HL-60 (cell line): ENCODE measurements around the gene TMPRSS4.

Source experiments
- DNase-seq, 2 experiments: peaks; one replicate each; pipeline ENCODE4 v3.0.0-alpha.2; 2010 to 2020; ENCODE audit warnings: low read depth in 1 of 2, low spot score in 1 of 2
- H3K27ac ChIP-seq: fragments of 250-450 bp; sonication (Bioruptor Pico); replicated peaks from 2 replicates; pipeline ENCODE4 v1.5.1; 2020; ENCODE audit warnings: mild to moderate bottlenecking, moderate library complexity
- H3K27me3 ChIP-seq: fragments of 250-450 bp; sonication (Bioruptor Pico); 2 replicates; pipeline ENCODE4 v1.5.1; 2021; ENCODE audit warnings: mild to moderate bottlenecking, moderate library complexity; ENCODE audit not compliant: insufficient read depth, poor library complexity, severe bottlenecking
- H3K4me3 ChIP-seq: replicated peaks from 2 replicates; pipeline ENCODE4 v1.5.1; 2011; ENCODE audit warnings: mild to moderate bottlenecking, control low read depth, low read length; ENCODE audit not compliant: insufficient read depth
- GABPA ChIP-seq: IDR thresholded peaks from 2 replicates; pipeline ENCODE4 v1.6.1; 2012; ENCODE audit warnings: low read depth
- POLR2AphosphoS5 ChIP-seq: IDR thresholded peaks from 2 replicates; pipeline ENCODE4 v1.6.1; 2012; ENCODE audit warnings: low read depth
- SPI1 ChIP-seq: IDR thresholded peaks from 2 replicates; pipeline ENCODE4 v1.6.1; 2012; ENCODE audit warnings: low read depth, mild to moderate bottlenecking, borderline replicate concordance
- TF ChIP-seq, protein P1 (sequence below): IDR thresholded peaks from one replicate; pipeline ENCODE4 v1.5.1; 2011; ENCODE audit warnings: low read length, control low read depth, inconsistent platforms; ENCODE audit not compliant: insufficient read depth
- TF ChIP-seq, protein P2 (sequence below): IDR thresholded peaks from 2 replicates; pipeline ENCODE4 v1.6.1; 2012; ENCODE audit warnings: low read depth; ENCODE audit not compliant: insufficient replicate concordance

Gene TMPRSS4

DNA sequence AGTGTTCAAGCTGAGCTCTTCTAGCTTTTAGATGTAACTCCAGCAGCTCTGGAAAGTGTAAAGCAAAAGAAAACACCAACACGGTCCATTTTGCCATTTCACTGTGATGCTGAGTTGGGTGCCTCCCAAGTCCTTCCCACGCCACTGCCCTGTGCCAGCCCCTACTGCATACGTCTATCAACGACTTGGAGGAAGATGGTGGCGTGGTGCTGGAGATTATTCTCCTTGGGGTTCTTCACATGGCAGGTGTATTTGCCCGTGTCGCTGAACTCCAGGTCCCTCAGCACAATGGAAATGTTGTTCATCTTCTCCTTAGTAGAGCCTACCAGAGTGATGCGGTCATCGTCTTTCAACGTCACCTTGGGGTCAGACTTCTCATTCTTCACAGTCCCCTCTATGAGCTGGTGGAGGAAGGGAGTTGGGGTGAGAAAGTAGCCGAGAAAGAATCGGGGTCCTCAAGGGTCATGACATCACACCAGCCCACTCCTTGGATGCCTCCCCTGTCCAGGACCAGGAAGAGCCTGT, 66.8 kb downstream of the TMPRSS4 start:
- TF ChIP-seq, protein P1, sequence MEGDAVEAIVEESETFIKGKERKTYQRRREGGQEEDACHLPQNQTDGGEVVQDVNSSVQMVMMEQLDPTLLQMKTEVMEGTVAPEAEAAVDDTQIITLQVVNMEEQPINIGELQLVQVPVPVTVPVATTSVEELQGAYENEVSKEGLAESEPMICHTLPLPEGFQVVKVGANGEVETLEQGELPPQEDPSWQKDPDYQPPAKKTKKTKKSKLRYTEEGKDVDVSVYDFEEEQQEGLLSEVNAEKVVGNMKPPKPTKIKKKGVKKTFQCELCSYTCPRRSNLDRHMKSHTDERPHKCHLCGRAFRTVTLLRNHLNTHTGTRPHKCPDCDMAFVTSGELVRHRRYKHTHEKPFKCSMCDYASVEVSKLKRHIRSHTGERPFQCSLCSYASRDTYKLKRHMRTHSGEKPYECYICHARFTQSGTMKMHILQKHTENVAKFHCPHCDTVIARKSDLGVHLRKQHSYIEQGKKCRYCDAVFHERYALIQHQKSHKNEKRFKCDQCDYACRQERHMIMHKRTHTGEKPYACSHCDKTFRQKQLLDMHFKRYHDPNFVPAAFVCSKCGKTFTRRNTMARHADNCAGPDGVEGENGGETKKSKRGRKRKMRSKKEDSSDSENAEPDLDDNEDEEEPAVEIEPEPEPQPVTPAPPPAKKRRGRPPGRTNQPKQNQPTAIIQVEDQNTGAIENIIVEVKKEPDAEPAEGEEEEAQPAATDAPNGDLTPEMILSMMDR, result no peak
- TF ChIP-seq POLR2AphosphoS5 (no peak), SPI1 (no peak), GABPA (no peak)
- TF ChIP-seq, protein P2, sequence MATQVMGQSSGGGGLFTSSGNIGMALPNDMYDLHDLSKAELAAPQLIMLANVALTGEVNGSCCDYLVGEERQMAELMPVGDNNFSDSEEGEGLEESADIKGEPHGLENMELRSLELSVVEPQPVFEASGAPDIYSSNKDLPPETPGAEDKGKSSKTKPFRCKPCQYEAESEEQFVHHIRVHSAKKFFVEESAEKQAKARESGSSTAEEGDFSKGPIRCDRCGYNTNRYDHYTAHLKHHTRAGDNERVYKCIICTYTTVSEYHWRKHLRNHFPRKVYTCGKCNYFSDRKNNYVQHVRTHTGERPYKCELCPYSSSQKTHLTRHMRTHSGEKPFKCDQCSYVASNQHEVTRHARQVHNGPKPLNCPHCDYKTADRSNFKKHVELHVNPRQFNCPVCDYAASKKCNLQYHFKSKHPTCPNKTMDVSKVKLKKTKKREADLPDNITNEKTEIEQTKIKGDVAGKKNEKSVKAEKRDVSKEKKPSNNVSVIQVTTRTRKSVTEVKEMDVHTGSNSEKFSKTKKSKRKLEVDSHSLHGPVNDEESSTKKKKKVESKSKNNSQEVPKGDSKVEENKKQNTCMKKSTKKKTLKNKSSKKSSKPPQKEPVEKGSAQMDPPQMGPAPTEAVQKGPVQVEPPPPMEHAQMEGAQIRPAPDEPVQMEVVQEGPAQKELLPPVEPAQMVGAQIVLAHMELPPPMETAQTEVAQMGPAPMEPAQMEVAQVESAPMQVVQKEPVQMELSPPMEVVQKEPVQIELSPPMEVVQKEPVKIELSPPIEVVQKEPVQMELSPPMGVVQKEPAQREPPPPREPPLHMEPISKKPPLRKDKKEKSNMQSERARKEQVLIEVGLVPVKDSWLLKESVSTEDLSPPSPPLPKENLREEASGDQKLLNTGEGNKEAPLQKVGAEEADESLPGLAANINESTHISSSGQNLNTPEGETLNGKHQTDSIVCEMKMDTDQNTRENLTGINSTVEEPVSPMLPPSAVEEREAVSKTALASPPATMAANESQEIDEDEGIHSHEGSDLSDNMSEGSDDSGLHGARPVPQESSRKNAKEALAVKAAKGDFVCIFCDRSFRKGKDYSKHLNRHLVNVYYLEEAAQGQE, result no peak
- no peak overlapping the region for H3K27ac ChIP-seq
- H3K27me3 ChIP-seq, result no peaks in the 10 kb centered on the region
- H3K4me3 ChIP-seq, result no peak overlapping the region
- no peak for DNase-seq

DNA sequence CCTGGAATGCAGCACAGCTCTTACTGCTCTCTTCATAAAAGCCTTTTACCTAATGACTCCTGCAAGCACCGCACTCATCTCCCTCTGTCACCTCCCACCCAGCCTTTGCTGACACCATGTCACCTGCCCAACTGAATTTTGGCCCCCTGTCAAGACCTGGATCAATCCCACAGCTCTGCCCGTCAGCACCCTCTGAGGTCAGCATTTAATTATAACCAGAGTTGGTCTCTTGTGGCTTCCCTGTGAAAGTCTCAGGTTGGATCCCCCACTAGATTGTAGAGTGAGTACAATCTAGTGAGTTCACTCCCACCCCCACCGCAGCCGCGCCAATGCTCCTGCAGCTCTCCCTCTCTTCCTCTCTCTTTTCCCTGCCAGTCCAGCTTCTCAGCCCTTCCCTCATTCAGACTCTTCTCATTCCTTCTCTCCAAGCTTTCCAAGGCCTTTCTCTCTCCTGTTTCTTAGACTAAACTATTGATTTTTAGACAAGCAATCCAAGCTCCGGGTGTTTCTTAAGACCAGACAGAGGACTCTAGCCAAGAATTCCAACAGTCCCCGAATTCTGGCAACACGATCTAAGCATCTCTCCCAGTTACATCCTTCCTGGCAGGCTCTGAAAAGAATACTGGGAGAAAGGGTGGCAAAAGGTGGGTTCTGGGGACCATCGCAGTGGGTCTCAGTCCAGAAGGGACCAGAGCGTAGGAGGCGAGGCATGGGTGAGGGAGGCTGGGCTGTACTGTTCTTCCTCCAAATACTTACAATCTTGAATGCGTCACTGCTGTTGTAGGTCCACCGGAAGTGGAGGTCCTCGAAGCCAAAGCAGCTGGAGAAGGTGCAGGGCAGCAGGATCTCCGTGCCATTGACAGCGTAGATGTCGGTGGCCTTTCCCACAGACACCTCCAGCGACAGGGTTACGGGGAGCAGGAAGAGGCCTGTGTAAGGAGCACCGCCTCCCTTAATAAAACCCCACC, 67.7 kb downstream of the TMPRSS4 start:
- DNase-seq, result no peak
- TF ChIP-seq GABPA (no peak), SPI1 (no peak), POLR2AphosphoS5 (no peak)
- TF ChIP-seq, protein P2, result no peak
- TF ChIP-seq, protein P1, result no peak
- H3K4me3 ChIP-seq, result no peak overlapping the region

DNA sequence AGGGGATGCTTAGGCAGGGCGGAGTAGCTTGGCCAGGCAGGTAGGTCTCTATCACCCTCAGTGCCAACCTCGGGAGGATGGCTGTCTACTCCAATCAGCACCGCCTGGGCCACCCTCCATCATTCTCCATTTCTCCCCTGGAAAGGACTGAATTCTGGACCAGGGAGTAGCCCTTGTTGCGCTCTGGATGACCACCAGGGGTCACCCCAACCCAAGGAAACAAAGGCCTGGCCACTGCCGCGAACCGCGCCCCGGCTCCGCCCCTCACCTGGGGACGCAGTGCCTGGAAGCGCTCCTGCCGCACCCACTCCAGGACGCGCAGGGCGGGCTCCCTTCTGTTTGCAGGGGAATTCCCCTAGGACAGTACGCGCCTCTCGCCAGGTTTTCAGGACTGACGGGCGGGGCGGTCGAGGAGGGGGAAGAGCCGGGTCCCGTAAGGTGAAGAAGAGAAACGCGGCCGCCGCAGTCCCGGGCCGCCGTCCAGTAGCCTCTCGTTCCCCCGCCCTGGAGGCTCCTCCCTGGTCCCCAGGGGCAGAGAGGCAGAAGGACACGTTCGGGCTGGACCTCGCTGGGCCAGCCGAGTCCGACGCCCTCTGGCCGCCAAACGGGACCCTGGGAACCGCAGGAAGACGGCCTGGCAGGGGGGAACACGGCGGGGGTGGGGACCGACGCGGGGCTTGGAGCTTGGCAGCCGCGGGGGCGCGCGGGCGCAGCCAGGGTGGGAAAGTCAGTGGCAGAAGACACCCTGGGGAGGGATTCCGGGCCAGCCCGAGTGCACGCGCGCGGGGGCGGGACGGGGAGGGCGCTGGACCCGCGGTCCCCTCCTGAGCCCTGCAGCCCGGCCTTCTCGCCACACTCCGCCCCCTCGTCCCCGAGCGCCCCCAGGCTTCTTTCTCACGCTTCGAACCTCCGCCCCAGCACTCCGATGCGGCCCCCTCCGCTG, 68.7 kb downstream of the TMPRSS4 start:
- peak; percentile 64 to 82 for DNase-seq
- H3K4me3 ChIP-seq, result peak overlapping the region; percentile 67
- H3K27me3 ChIP-seq, result peaks cover under 1% of the 10 kb centered on the region
- TF ChIP-seq, protein P1, result peak; percentile 66
- no peak for TF ChIP-seq POLR2AphosphoS5
- H3K27ac ChIP-seq, result no peak overlapping the region

More for the DNA sequence above, 67.7 kb downstream of the TMPRSS4 start:
- no peaks in the 10 kb centered on the region for H3K27me3 ChIP-seq
- H3K27ac ChIP-seq, result no peak overlapping the region
